Endothelial cell of umbilical vein (primary cell): ENCODE data around the gene C2. TPM values are rescaled to one million over a fixed set of nuclear protein-coding genes. Genes with fewer than 3 reads are reported as not detected.
A peak's percentile ranks its signal among the peaks of the same experiment; 100 is the strongest.

ENCODE experiments used
- Bru-seq: library from RNA; stranded (reverse); fragments of 400-500 nt; gene quantifications from one replicate; lab custom pipeline; 2021; lab: Mats Ljungman, UMichigan
- BruChase-seq, 2 experiments: library from RNA; stranded (reverse); fragments of 400-500 nt; gene quantifications; one replicate each; lab custom pipeline; 2021; lab: Mats Ljungman, UMichigan
- BruUV-seq: library from RNA; stranded (reverse); fragments of 400-500 nt; replicated peaks from 2 replicates; lab custom pipeline; 2021; lab: Mats Ljungman, UMichigan
- CTCF ChIA-PET: fragments of 300-600, 350-600 bp; sonication (Branson Sonifier 250); formaldehyde crosslinking; loops from one replicate; lab custom pipeline; 2021; ENCODE audit warnings: antibody characterized with exemption, inconsistent platforms; lab: Charles Lee
- POLR2A ChIA-PET: fragments of 300-600, 350-600 bp; sonication (Branson Sonifier 250); formaldehyde crosslinking; loops from one replicate; lab custom pipeline; 2021; ENCODE audit warnings: antibody characterized with exemption, inconsistent platforms; lab: Charles Lee
- DNase-seq: peaks from one replicate; pipeline ENCODE4 v3.0.0-alpha.2; 2011; ENCODE audit warnings: low read depth, low spot score
- FAIRE-seq: peaks from 2 replicates; lab custom pipeline; 2011; peaks lifted over from hg19 to GRCh38; lab: Jason Lieb, UNC
- H2AFZ ChIP-seq: 2 replicates; pipeline ENCODE4 v1.6.0; 2012; ENCODE audit warnings: low read depth, low read length, control low read depth, inconsistent platforms
- H3K27ac ChIP-seq: 2 replicates; pipeline ENCODE4 v1.5.1; 2011; ENCODE audit warnings: low read depth, mild to moderate bottlenecking, control low read depth, low read length, moderate library complexity; ENCODE audit not compliant: insufficient read depth
- H3K27me3 ChIP-seq, 2 experiments: 2 replicates each; pipeline versions ENCODE4 v1.6.0 to v1.6.1; 2011; ENCODE audit warnings: low read length in 2 of 2, mixed read lengths in 1 of 2; ENCODE audit not compliant: control insufficient read depth in 2 of 2, insufficient read depth in 2 of 2
- H3K36me3 ChIP-seq, 2 experiments: 2 replicates in 1 of 2; 3 replicates in 1 of 2; pipeline ENCODE4 v1.5.1; 2011; ENCODE audit warnings: low read length in 2 of 2, mild to moderate bottlenecking in 1 of 2, moderate library complexity in 1 of 2; ENCODE audit not compliant: control insufficient read depth in 2 of 2, insufficient read depth in 2 of 2; ENCODE audit errors: extremely low read depth in 1 of 2
- H3K4me1 ChIP-seq: 3 replicates; pipeline ENCODE4 v1.5.1; 2011; ENCODE audit warnings: mild to moderate bottlenecking, low read length; ENCODE audit not compliant: control insufficient read depth, insufficient read depth; ENCODE audit errors: extremely low read depth
- H3K4me2 ChIP-seq: 2 replicates; pipeline ENCODE4 v1.6.1; 2011; ENCODE audit warnings: low read length, control low read depth, mixed read lengths; ENCODE audit not compliant: insufficient read depth
- H3K4me3 ChIP-seq, 3 experiments: fragments of 200-600 bp in 1 of 3; sonication (generic), shearing (Covaris generic) in 1 of 3; replicated peaks in 1 of 3; 2 replicates each; pipeline ENCODE4 v1.5.1; 2011 to 2016; ENCODE audit warnings: control low read depth in 3 of 3, low read length in 3 of 3, mild to moderate bottlenecking in 2 of 3, inconsistent platforms in 1 of 3, low read depth in 1 of 3, moderate library complexity in 1 of 3; ENCODE audit not compliant: insufficient read depth in 1 of 3
- H3K79me2 ChIP-seq: 2 replicates; pipeline ENCODE4 v1.6.0; 2012; ENCODE audit warnings: low read length, inconsistent platforms; ENCODE audit not compliant: control insufficient read depth, insufficient read depth
- H3K9ac ChIP-seq: replicated peaks from 2 replicates; pipeline ENCODE3; 2011; ENCODE audit warnings: low read length, control low read depth; ENCODE audit not compliant: insufficient read depth; ENCODE audit errors: extremely low read depth
- H3K9me1 ChIP-seq: replicated peaks from 3 replicates; pipeline ENCODE4 v1.6.0; 2011; ENCODE audit warnings: mild to moderate bottlenecking, low read length; ENCODE audit not compliant: control insufficient read depth, insufficient read depth; ENCODE audit errors: extremely low read depth
- H3K9me3 ChIP-seq: replicated peaks from 2 replicates; pipeline ENCODE4 v1.5.1; 2012; ENCODE audit warnings: low read length, inconsistent platforms; ENCODE audit not compliant: control insufficient read depth, insufficient read depth
- H4K20me1 ChIP-seq: replicated peaks from 2 replicates; pipeline ENCODE3; 2011; ENCODE audit warnings: mild to moderate bottlenecking, low read length; ENCODE audit not compliant: control insufficient read depth, insufficient read depth; ENCODE audit errors: extremely low read depth
- EZH2 ChIP-seq: IDR thresholded peaks from 2 replicates; pipeline ENCODE4 v1.6.1; 2012; ENCODE audit warnings: borderline replicate concordance, low read depth, mild to moderate bottlenecking, moderate library complexity, low read length, inconsistent platforms; ENCODE audit not compliant: severe bottlenecking
- FOS ChIP-seq: IDR thresholded peaks from 2 replicates; pipeline ENCODE4 v1.6.1; 2011; ENCODE audit warnings: mild to moderate bottlenecking, low read length, moderate library complexity, borderline replicate concordance; ENCODE audit not compliant: insufficient read depth
- GATA2 ChIP-seq: IDR thresholded peaks from 2 replicates; pipeline ENCODE4 v1.7.0; 2011; ENCODE audit warnings: low read depth, mild to moderate bottlenecking, moderate library complexity, mixed read lengths, low read length; ENCODE audit not compliant: insufficient read length, insufficient read depth
- JUN ChIP-seq: IDR thresholded peaks from 2 replicates; pipeline ENCODE4 v1.6.1; 2011; ENCODE audit warnings: borderline replicate concordance, low read depth; ENCODE audit not compliant: insufficient read length, insufficient read depth
- MYC ChIP-seq: IDR thresholded peaks from one replicate; pipeline ENCODE4 v1.6.1; 2011; ENCODE audit warnings: mild to moderate bottlenecking, low read depth, low read length
- POLR2A ChIP-seq: IDR thresholded peaks from 2 replicates; pipeline ENCODE4 v1.6.1; 2012; ENCODE audit warnings: low read depth, mild to moderate bottlenecking, control low read depth, low read length
- POLR2AphosphoS5 ChIP-seq: IDR thresholded peaks from 2 replicates; pipeline ENCODE4 v1.6.1; 2012; ENCODE audit warnings: low read depth, mild to moderate bottlenecking, control low read depth, low read length, moderate library complexity; ENCODE audit not compliant: insufficient read depth
- dilution Hi-C: fragments of 300-500 bp; cut with MboI; formaldehyde crosslinking; loops from one replicate; pipeline ENCODE4 v1.15.0; 2019; ENCODE audit warnings: low sequenced_read_pairs; ENCODE audit not compliant: extremely low pct_ligation_motif_present
- intact Hi-C: fragments of 100-400 bp; cut with micrococcal nuclease; formaldehyde crosslinking; loops from one replicate; pipeline ENCODE4 v1.10.0; 2022
- long read RNA-seq: library from polyadenylated mRNA; stranded (forward); transcript quantifications from one replicate; pipeline ENCODE4 v2.0.0, GENCODE V29; 2021
- polyA minus RNA-seq, 3 experiments: library from RNA; depleted of rRNA, polyadenylated mRNA; stranded (reverse); fragments of >200 nt; gene quantifications; 1 replicate in 1 of 3; 2 replicates in 2 of 3; pipeline ENCODE4 v1.2.3, GENCODE V29; 2011
- polyA plus RNA-seq, 4 experiments: library from polyadenylated mRNA; depleted of rRNA in 3 of 4; stranded (reverse) in 3 of 4; unstranded in 1 of 4; fragments of >200 nt; gene quantifications; 2 replicates each; pipeline versions ENCODE4 v1.2.1 to v1.2.3, GENCODE V29; 2011 to 2012; ENCODE audit warnings: missing spikeins in 1 of 4
- total RNA-seq: library from RNA; stranded (reverse); gene quantifications from 2 replicates; pipeline ENCODE4 v1.2.3, GENCODE V29; 2021
- TF ChIP-seq, protein P1 (sequence below): IDR thresholded peaks from 2 replicates; pipeline ENCODE4 v1.6.1; 2011; ENCODE audit not compliant: insufficient read depth, insufficient read length
- TF ChIP-seq, protein P2 (sequence below), 2 donors: IDR thresholded peaks; 1 replicate in 1 of 2; 2 replicates in 1 of 2; pipeline ENCODE4 v1.5.1; 2011; ENCODE audit warnings: low read length in 2 of 2, mild to moderate bottlenecking in 2 of 2, moderate library complexity in 2 of 2, control low read depth in 1 of 2, inconsistent platforms in 1 of 2, low read depth in 1 of 2; ENCODE audit not compliant: insufficient read depth in 1 of 2; ENCODE audit errors: extremely low read depth in 1 of 2

C2 gene
- total RNA-seq (0.60 TPM in 1 of 2 replicates, not detected in the other), polyA plus RNA-seq (not detected in 2 replicates), polyA minus RNA-seq (not detected in 2 replicates), Bru-seq, nascent RNA (percentile 38 among the genes with signal in this experiment), BruChase-seq, experiment 1, labeled RNA remaining after a 6-hour chase (percentile 31 among the genes with signal in this experiment), BruChase-seq, experiment 2, labeled RNA remaining after a 2-hour chase (percentile 31 among the genes with signal in this experiment)
- 0.03 TPM in 1 of 2 replicates, not detected in the other for polyA plus RNA-seq (2011; cell fraction: cytosol; rRNA removed)
- polyA plus RNA-seq (2011; cell fraction: nucleus; rRNA removed): not detected in 2 replicates
- polyA plus RNA-seq (2012): not detected in 2 replicates
- polyA minus RNA-seq (2011; cell fraction: cytosol; rRNA and poly(A)+ RNA removed): not detected
- polyA minus RNA-seq (2011; cell fraction: nucleus; rRNA and poly(A)+ RNA removed): not detected in 2 replicates
- long read RNA-seq: 0 reads

DNA sequence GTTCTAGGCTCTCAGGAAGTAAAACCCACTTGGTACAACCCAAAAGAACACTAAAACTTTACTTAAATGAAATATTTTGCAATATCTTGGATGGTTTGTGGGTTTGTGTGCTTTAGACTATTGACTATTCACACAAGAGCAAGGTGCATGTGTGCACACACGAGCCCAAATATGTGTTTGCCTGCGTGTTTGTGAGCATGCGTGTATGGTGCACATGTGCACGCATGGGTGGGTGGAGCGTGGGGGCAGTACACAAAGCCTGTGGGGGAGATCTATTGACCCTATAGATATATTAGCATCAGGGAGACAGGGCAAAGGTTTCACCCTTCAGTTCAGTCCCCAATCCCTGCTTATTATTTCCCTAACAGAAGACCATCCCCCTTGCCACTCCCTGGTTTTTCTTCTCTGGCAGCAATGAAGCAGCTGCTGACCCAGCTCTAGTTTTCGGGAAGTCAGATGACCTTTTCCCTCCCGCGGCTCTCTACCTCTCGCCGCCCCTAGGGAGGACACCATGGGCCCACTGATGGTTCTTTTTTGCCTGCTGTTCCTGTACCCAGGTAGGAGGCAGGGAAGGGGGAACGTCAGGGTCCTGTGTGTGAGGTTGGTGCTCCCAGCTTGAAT, at the start of gene C2:
C2 (plus strand) TSS at position 476 of the 621 bp plus-strand sequence; CDS start at position 512, 36 bp downstream.
- dilution Hi-C loops (no loop called here), intact Hi-C loops (no loop called here)
- CTCF ChIA-PET: interaction anchor here (1.0 kb wide), 1 partner anchor 25 kb away, joined by 4 read pairs; no protein-coding TSS in a partner anchor
- H3K79me2 ChIP-seq: no peaks in the 10 kb centered on the region
- no peak within 1 kb of the TSS for H3K4me3 ChIP-seq
- no peak within 1 kb of the TSS for H3K27ac ChIP-seq
- no peaks in the 10 kb centered on the region for H3K9me3 ChIP-seq
- FAIRE-seq (no peak), DNase-seq (no peak)
- no peak for TF ChIP-seq JUN
- no peak for TF ChIP-seq GATA2
- TF ChIP-seq, protein P1, sequence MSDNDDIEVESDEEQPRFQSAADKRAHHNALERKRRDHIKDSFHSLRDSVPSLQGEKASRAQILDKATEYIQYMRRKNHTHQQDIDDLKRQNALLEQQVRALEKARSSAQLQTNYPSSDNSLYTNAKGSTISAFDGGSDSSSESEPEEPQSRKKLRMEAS: no peak
- no peak for TF ChIP-seq POLR2A
- TF ChIP-seq, protein P2, sequence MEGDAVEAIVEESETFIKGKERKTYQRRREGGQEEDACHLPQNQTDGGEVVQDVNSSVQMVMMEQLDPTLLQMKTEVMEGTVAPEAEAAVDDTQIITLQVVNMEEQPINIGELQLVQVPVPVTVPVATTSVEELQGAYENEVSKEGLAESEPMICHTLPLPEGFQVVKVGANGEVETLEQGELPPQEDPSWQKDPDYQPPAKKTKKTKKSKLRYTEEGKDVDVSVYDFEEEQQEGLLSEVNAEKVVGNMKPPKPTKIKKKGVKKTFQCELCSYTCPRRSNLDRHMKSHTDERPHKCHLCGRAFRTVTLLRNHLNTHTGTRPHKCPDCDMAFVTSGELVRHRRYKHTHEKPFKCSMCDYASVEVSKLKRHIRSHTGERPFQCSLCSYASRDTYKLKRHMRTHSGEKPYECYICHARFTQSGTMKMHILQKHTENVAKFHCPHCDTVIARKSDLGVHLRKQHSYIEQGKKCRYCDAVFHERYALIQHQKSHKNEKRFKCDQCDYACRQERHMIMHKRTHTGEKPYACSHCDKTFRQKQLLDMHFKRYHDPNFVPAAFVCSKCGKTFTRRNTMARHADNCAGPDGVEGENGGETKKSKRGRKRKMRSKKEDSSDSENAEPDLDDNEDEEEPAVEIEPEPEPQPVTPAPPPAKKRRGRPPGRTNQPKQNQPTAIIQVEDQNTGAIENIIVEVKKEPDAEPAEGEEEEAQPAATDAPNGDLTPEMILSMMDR (IDR thresholded peaks at IDR 0.05; ENCODE audit: extremely low read depth in 1 of 2, insufficient read depth in 1 of 2, low read depth in 1 of 2, low read length in 2 of 2): no peak
- no peak for TF ChIP-seq POLR2AphosphoS5
- TF ChIP-seq FOS: no peak
- TF ChIP-seq MYC: no peak
- no peak for TF ChIP-seq EZH2
- H3K4me2 ChIP-seq: no peak within 1 kb of the TSS
- H3K27me3 ChIP-seq: peaks cover 9 to 13% of the 10 kb centered on the region in 2 experiments
- POLR2A ChIA-PET: no interaction called here
- no peaks in the 10 kb centered on the region for H3K4me1 ChIP-seq
- H2AFZ ChIP-seq: no peak within 1 kb of the TSS
- no peak within 1 kb of the TSS for H3K9ac ChIP-seq
- H3K9me1 ChIP-seq: no peaks in the 10 kb centered on the region
- H3K36me3 ChIP-seq: no peaks in the 10 kb centered on the region
- no peaks in the 10 kb centered on the region for H4K20me1 ChIP-seq
- BruUV-seq: no TSS peak
